ENCODE measurements around the gene LYZL2. TPM values are rescaled to one million over a fixed set of nuclear protein-coding genes. Genes with fewer than 3 reads are reported as not detected.
A peak's percentile ranks its signal among the peaks of the same experiment; 100 is the strongest.
"Not testable (repeated sequence)": the region's sequence is repeated elsewhere in the genome, so short reads cannot be mapped to it uniquely, and the experiment has no call there.

LYZL2 gene
- total RNA-seq, 2 donors from 2014 or later = not detected

- Histone ChIP-seq H3K4me3 (no peak overlapping the region), H3K9me3 (no peaks in the 10 kb centered on the region), H3K36me3 (replicated peaks in 1 of 2; ENCODE audit: insufficient read depth in 1 of 2, low read depth in 2 of 2) (no peaks in the 10 kb centered on the region), H3K27me3 (no peaks in the 10 kb centered on the region), H3K4me1 (no peaks in the 10 kb centered on the region), H3K27ac (no peak overlapping the region)
- no peak for TF ChIP-seq POLR2A (IDR thresholded peaks at IDR 0.05)
- TF ChIP-seq CTCF (IDR thresholded peaks at IDR 0.05) = no peak
- ATAC-seq (no peak), DNase-seq (no peak)
- intact Hi-C loops (cut with DNase I) = loop anchor here (10.0 kb wide), 1 partner anchor 193 kb away; no protein-coding TSS in a partner anchor
- 84 to 85% methylated on average over 8 of the region's 8 CpGs for WGBS, 2 donors
Measured at GRCh38 chr10:30598105-30598776, 31.3 kb downstream of the LYZL2 start.

DNA sequence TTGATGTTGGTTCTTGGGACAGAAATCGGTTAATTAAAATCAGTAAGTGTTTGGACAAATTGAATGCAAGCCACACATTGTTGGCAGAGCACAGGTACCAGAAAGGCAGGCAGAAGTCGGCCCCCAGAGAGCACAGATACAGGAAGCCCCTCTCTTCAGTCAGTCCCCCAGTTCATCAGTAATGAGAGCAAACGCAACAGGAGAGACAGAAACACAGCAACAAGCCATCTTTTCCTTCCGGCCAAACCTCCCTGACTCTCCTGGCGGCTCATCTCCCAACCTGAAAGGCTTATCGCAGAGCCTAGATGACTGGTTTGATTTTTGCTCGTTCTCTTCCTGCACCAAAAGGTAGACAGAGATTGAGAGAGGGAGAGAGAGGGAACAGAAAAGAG, 32.1 kb downstream of the LYZL2 start:
- H3K4me1 ChIP-seq; H3K9me3 ChIP-seq; H3K27me3 ChIP-seq; H3K27ac ChIP-seq; ATAC-seq; DNase-seq; H3K36me3 ChIP-seq (replicated peaks in 1 of 2; ENCODE audit: insufficient read depth in 1 of 2, low read depth in 2 of 2); H3K4me3 ChIP-seq: not testable (repeated sequence)
- intact Hi-C loops (cut with DNase I) = loop anchor here (10.0 kb wide), 1 partner anchor 193 kb away; no protein-coding TSS in a partner anchor
- 56 to 60% methylated on average over 6 to 7 of the region's 7 CpGs for WGBS, 2 donors

GRCh38 chr10:30596493-30597432, 32.8 kb downstream of the LYZL2 start:
- not testable (repeated sequence) for H3K4me3 ChIP-seq; H3K27ac ChIP-seq; DNase-seq; H3K27me3 ChIP-seq; H3K9me3 ChIP-seq; H3K36me3 ChIP-seq (replicated peaks in 1 of 2; ENCODE audit: insufficient read depth in 1 of 2, low read depth in 2 of 2); H3K4me1 ChIP-seq
- intact Hi-C loops (cut with DNase I) = loop anchor here (10.0 kb wide), 1 partner anchor 192 kb away; no protein-coding TSS in a partner anchor
- WGBS, 2 donors = 41 to 58% methylated on average over 11 to 12 of the region's 12 CpGs
- ATAC-seq = peak; percentile 74

- no peaks in the 10 kb centered on the region for H3K36me3 ChIP-seq (replicated peaks in 1 of 2; ENCODE audit: insufficient read depth in 1 of 2, low read depth in 2 of 2)
- H3K9me3 ChIP-seq = no peaks in the 10 kb centered on the region
- no peaks in the 10 kb centered on the region for H3K27me3 ChIP-seq
- ATAC-seq = no peak
- no peaks in the 10 kb centered on the region for H3K4me1 ChIP-seq
- H3K27ac ChIP-seq = no peak overlapping the region
- no peak for DNase-seq
- 67 to 70% methylated on average over 4 to 6 of the region's 6 CpGs for WGBS, 2 donors
- intact Hi-C loops (cut with DNase I) = loop anchor here (10.0 kb wide), 1 partner anchor 191 kb away; no protein-coding TSS in a partner anchor
- no peak for TF ChIP-seq CTCF (IDR thresholded peaks at IDR 0.05)
- TF ChIP-seq POLR2A (IDR thresholded peaks at IDR 0.05) = no peak
- no peak overlapping the region for H3K4me3 ChIP-seq
Measured at GRCh38 chr10:30596013-30596412, 33.5 kb downstream of the LYZL2 start.

GRCh38 chr10:30594077-30594476, 35.5 kb downstream of the LYZL2 start:
- H3K4me3 ChIP-seq = no peak overlapping the region
- ATAC-seq (no peak), DNase-seq (no peak)
- TF ChIP-seq CTCF (IDR thresholded peaks at IDR 0.05) = no peak
- no peak for TF ChIP-seq POLR2A (IDR thresholded peaks at IDR 0.05)
- H3K27me3 ChIP-seq = no peaks in the 10 kb centered on the region
- H3K36me3 ChIP-seq (replicated peaks in 1 of 2; ENCODE audit: insufficient read depth in 1 of 2, low read depth in 2 of 2) = no peaks in the 10 kb centered on the region
- WGBS, 2 donors = 53 to 54% methylated on average over 4 of the region's 4 CpGs
- intact Hi-C loops (cut with DNase I) = loop anchor here (10.0 kb wide), 1 partner anchor 189 kb away; no protein-coding TSS in a partner anchor
- H3K4me1 ChIP-seq = no peaks in the 10 kb centered on the region
- no peak overlapping the region for H3K27ac ChIP-seq
- H3K9me3 ChIP-seq = no peaks in the 10 kb centered on the region

DNA sequence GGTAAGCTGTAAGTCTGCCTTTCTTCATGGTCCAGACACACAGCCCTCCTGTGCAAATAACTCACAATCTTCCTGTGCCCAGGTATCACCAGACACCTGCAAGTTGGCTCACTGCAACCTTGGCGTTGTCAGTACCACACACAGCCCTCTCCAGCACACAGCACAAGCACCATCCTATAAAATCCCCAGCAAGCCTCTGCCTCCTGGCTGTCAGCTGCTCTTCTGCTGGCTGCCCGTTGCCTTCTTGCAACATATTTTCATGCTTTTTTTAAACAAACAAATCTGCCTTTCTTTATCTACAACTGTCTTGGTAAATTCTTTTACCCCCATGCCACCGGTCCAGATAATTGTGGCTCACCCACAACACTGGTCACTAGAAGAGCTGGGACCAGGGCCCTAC, 36.8 kb downstream of the LYZL2 start:
- 16 to 36% methylated on average over 3 of the region's 3 CpGs for WGBS, 2 donors
- ATAC-seq; H3K9me3 ChIP-seq; H3K4me1 ChIP-seq; DNase-seq; H3K27ac ChIP-seq; H3K36me3 ChIP-seq (replicated peaks in 1 of 2; ENCODE audit: insufficient read depth in 1 of 2, low read depth in 2 of 2); H3K27me3 ChIP-seq; H3K4me3 ChIP-seq: not testable (repeated sequence)
- intact Hi-C loops (cut with DNase I) = loop anchor here (10.0 kb wide), 1 partner anchor 188 kb away; no protein-coding TSS in a partner anchor
